ENCODE data around the gene RSRC1.
"Not testable (repeated sequence)": the region's sequence is repeated elsewhere in the genome, so short reads cannot be mapped to it uniquely, and the experiment has no call there.

RSRC1 gene

DNA sequence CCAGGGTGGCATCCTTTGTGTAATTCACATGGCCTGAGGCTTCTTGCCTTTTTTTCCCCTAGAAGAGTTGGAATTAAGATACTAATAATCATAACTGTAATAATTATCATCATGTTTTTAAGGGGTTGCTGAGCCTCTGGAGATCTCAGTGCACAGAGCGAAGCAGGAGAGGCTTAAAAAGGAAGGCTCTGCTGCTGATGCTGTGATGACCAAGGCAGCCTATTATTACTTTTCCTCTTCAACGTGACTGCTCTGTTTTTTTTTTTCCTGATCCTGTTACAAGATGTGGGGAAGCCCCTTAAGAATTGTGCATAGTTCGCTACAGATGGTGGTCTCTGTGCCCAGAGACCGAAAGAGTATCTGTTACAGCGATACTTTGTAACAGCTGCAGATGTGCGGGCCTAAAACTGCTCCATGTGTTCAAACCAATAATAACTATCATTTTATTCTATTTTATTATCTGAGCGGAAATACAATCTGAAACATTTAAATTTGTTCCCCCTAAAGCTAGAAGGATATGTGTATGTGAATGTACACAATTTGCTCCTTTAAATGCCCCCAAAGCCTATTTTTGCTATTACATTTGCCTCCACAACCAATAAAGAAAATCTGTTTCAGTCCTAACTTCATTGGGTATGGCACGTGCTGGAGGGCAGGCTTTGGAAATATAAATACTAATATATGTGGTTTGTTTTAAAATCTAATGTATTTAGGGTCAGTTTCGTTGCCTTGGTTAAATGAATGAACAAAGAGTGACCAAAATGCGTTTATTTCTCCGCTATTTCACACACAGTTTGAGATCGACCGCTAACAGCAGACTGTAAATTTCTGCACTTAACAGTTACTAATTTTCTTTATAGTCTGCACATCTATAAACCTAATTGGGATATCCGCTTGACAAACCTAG, 8.3 kb upstream of the RSRC1 start:
- peak; percentile 70 for DNase-seq

DNA sequence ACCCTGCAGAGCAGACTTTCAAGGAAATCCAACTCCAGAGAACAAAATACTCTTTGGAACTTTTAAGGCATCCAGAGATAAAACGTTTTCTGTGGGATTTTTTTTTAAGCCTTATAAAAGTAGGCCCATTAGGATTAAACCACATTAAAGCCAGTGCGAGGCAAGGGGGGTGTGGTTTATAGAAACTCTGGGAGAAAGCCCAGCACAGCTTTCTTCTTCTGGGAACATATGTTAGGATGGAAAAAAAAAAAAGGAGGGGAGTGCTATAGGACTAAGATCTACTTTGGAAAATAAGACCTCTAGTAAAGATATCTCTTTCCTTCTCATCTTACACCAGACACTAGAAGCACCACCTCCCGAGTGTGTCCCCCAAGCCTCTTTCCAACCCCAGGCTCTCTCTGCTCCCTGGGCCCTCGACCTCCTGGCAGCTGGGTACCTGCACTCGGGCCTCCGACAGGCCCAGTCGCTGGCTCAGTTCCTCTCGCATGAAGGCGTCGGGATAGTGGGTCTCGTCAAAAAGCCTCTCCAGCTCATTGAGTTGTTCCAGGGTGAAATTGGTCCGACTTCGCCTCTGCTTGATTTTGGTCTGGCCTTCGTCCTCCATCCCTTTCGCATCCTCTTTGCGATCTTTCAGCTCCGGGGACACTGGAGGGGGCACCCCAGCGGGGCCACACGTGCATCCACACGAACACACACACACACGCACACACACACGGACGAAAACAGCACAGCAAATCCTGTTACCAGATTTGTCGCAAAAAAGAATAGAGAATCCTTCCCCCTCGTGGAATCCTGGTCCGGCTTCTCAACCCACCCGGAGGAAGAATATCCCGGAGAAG, 7.4 kb upstream of the RSRC1 start:
- DNase-seq, result peak; percentile 80

DNA sequence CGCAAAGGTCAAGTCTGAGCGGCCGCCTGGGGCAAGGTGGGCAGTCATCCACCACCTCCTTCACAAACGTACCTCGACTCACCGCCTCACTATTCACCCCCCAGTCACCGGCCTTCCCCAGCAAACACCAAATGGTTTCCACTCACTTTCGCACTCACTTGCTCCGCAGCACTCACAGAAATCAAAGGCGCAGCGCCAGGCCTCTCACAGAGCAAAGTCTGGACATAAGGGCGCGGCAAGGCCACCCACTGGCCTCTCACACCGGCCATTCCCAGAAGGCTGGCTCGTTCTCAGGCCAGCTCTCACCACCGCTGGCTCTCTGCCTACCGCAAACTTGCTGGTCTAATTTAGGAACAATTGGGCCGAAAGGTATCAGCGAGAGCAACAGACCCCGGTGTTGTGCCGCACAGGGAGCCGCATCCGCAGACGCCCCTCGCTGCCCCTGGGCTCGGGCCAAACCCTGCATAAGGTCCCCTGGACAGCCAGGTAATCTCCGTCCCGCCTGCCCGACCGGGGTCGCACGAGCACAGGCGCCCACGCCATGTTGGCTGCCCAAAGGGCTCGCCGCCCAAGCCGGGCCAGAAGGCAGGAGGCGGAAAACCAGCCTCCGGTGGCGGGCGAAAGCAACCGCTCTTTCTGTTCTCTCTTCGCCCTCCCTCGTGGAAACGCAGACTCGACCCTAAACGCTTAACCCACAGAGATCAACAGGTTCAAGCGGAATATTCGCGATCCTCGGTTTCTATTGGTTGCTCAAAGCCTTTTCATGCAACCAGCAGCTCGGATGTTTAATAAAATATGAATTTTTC, 6.6 kb upstream of the RSRC1 start:
- DNase-seq, result no peak

DNA sequence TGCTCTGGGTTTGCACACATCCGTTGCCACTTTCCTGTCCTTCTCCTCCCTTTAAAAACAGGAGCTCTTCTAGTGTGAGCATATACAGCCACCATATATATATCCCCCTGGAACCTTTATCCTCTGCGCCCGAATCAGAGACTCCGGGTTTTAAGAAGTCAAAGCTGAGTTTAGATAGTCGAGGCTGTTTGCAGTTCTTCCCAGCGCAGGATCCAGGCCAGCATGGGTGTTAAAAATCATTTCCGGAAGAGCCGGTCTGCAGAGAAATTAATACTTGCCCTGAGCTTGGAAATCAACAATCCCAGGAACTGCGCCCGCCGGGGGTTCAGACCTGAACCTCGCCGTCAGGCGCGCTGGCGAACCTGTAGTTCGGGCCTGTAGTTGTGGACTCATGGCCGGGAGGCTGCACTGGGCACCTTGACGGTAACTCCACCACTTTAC, 6.0 kb upstream of the RSRC1 start:
- peak; percentile 79 for DNase-seq

DNA sequence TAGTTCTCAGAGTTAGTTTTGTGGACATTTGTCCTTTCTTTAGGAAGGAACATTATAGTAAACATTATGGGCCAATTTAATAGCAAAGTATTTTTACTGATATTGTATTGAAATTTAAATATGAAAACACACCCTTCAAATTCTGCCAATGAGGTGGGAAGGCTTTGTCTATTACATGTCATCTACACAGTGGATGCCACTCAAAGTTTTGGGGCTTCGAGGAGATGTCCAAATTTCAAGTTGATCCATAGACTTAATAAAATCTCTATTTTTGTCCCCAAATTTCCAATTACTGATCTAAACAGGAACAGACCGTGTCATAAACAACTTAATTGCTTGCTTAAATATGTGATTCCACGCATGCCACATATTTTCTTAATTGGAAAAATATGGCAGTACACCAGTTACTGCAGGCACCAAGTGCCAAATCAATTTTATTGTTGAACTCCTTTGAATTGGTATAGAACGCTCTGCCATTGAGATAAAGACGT, 5.4 kb upstream of the RSRC1 start:
- DNase-seq, result peak; percentile 75

DNA sequence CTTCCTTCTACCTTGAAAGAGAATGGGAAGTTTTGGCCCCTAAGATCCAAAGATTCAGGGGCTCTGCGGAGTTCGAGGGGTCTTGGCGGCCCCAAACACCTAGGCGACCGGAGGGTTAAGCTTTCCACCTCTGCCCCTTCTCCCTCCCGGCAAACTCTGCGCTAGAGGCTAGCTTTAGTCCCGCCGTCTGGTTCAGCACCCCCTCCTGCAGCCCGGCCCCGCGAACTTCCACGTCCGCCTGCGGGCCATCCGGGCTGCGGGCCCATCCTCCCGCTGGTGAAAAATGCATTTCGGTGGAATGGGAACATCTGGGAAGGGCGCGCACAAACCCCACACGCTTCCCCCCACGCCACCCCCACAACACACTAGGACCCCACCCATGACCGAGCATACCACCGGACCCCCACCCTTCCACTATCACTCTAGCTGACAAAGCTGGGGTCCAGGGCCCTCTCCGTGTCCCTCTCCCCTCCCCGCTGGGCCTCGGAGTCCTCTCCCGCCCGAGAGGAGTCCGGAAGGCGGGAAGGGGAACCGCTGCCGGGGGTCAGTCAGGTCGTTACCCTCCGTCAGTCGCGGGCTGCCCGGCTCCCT, 4.7 kb upstream of the RSRC1 start:
- peak; percentile 61 for DNase-seq

DNA sequence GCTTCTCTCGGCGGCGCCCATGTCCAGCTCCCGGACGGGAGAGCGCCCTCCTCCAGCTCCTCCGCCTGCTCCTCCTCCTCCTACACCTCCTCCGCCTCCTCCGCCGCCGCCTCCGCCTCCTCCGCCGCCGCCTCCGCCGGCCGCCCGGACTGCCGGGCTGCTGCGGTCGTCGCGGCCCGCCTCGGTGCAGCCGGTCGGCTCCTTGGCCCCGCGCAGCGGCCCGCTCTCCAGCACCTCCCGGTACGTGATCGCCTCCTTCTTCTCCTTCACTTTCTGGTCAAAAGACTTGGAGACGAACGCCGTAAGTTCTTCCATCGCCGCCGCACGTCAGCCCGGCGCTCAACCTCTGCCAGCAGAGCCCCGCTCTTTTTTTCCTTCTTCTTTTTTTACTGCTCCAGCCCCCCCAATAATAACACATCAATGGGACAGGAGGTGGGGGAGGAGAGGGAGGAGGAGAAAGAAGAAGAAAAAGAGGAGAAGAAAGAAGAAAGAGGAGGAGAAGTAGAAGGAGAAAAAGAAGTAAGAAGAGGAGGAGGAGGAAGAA, 4.1 kb upstream of the RSRC1 start:
- DNase-seq, result peak; percentile 78

DNA sequence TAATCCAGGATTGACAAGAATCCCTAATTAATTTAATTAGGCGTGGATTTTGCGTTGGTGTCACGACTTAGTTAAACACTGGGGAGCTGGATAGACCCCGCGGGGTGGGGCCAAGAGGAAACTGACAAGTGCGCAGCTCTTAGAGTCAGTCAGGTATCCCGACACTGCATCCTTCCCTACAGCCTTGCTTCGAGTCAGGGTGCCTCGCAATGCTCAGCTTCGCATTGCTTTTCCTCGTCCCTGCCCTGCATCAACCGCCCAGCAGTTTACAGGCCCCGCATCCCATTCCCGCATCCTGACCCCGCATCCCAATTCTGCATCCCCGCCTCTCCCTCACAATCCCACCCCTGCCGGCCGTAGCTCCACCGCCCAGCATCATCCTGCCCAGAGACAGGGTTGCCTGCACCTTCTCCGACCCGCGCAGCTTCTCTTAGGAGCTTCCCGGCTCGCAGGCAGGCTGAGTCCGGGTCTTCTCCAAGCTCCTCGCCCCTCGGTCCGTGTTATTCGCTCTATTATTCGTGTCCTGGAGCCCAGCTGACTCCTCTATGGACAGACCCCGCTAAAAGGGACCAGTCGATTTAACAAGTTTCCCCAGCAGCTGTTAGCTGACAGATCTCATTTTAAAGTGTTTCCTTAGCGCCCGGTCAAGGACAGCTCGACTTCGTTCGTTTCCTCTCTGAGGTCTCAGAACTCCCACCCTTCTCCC, 3.0 kb upstream of the RSRC1 start:
- peak; percentile 88 for DNase-seq

DNA sequence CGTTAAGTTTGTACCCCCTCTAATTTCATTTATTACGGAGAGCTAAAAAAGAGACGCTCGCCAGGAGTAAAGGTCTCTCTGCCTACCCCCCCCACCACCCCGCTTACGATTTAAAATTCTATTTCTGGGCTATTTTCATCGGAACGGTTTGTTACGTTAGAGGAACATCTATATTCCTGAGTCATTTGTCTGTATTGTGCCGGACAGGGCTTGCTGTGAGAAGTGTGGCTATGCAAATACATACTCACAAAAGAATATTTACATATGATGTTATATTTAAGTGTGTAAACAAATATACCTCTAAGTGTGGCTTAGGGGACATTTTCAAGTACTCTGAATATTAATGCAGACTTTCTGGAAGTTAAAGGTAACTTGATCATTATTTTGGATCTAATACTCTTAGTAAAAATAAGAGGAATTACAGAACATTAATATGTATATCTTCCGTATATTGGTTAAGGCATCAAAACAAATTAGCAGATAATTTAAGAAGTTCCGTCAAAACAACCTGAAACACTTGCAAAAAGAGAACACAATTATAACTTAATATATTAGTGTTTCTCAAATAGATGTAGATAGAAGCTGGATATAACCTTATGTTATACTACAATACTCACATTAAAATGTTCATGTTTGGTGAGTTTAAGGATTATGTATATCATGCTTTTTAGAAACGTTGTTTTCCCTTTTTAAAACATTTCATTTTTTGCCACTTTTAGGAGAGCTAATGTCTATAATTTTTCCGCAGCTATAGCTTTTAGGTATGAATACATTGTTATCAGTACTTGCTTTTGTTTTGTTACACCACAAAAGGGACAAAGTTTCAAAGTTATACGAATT, 2.1 kb upstream of the RSRC1 start:
- peak; percentile 53 for DNase-seq

DNA sequence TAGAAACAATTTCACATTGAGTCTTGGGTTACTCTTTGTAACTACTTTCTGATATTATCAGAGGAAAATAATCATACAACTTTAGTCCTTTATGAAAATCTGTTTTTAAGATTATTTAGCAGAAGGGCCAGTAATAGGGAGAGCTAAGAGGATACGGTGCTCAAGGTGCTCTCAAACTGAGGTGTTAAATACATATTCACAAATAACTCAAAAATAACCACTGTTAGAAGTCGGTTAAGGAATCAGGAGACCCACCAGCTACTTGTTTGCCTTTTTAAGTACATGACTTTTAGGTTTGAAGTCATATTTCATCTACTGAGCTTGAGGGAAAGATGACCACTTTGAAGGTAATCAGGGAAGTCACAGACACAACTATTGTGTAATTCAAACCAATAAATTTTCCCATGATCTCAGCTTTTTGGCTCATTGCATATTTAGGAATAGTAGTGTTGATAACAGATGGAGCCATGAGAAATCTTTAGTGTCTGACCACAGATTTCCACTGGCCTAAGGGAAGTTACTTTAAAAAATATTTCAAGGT, 1.4 kb upstream of the RSRC1 start:
- peak; percentile 47 for DNase-seq

DNA sequence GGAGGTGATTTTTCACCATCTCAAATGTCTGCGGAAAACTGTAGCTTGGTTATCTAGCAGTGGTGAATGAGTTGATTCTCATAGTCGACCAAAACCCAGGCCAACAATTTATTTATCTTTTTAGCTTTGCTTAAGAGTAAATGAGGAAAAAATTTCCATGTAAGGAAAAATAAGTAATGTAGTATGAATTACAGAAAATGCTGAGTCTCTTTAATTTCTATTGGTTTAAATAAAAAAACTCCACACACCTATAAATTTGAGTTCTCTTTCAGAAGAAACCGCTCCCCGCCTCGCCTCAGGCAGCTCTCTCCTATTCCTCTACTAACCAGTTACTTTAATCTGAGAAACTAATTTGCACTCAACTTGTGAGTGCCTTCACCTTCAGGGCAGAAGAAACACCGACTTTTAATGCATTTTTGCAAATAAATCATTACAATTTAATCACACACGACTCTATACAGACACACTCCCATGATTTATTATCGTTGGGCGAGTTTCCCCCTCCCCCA, 540 bp upstream of the RSRC1 start:
- no peak for DNase-seq

DNA sequence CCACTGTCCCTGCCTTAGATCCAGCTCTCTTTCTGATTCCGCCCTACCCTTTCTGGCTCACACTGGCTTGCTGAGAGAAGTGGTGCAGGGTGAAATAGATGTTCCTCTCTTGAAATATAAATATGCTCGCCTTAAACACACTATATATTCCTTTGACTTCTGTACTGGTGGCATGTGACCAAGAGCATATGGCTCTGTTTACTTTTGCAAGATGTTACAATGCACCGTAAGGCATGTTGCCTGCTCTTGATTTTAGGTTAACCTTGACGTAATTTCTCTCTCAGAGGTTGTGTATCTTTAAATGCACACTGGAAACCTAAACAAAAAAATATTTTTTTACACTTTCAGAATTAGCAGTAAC, 749 bp downstream of the RSRC1 start:
- DNase-seq, result no peak

DNA sequence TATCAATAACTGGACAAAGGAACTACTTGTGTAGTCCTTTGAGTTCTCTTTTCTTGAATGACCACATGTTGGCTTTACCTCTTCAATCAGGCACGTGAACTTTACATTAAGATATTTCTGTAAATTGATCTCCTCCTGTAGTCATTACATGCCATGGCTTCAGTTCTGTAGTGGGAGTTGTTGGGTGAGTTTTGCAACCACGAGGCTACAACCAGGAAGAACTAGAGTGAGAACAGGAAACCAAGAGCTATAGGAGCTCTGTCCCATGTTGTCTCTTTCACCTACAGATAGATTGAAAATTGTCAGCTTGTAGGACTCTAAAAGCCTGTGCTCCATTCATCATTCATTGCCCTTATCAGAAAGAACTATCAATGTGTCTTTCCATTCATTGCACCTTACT, 2.0 kb downstream of the RSRC1 start:
- DNase-seq, result no peak

DNA sequence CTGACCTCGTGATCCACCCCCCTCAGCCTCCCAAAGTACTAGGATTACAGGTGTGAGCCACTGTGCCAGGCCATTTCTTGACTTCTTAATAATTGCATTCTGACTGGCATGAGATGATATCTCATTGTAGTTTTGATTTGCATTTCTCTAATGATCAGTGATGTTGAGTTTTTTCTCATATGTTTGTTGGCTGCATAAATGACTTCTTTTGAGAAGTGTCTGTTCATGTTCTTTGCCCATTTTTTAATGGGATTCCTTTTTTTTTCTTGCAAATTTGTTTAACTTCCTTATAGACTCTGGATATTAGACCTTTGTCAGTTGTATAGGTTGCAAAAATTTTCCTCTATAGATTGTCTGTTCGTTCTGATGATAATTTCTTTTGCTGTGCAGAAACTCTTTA, 3.7 kb downstream of the RSRC1 start:
- DNase-seq, result not testable (repeated sequence)

DNA sequence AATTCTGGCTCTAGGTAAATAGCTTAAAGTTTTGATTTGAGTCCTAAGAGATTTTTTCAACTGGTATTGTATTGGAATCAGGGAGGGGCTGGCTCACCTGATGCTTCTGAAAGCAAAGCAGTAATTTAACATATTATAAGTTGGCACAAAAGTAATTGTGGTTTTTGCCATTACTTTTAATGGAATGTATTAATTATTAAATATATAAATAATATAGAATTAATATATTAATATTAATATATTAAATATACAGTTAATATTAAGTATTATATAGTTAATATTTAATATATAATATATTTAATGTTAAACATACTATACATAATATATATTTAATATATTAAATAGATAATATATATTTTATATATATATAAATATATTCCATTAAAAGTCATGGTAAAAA, 10.4 kb downstream of the RSRC1 start:
- no peak for DNase-seq

DNA sequence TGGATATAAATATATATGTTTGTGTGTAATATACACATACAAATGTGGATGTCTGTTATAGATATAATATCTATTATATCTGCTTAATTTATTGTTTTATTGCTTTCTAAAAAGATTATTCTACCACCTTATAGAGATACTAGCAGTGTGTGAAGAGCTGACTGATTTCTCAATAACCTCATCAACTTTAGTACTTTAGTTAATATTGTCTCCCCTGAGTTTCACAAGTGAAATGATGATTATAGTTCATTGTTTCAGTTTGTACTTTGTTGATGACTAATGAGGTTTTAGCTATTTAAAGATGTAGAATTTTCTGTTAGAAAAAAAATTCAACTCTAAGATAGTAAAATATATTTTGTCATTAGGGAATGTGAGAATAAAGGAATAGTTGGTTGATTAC, 11.4 kb downstream of the RSRC1 start:
- no peak for DNase-seq

DNA sequence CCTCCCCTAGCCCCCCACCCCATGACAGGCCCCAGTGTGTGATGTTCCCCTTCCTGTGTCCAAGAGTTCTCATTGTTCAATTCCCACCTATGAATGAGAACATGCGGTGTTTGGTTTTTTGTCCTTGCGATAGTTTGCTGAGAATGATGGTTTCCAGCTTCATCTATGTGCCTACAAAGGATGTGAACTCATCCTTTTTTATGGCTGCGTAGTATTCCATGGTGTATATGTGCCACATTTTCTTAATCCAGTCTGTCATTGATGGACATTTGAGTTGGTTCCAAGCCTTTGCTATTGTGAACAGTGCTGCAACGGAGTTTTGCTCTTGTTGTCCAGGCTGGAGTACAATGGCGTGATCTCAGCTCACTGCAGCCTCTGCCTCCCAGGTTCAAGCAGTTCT, 12.8 kb downstream of the RSRC1 start:
- not testable (repeated sequence) for DNase-seq

DNA sequence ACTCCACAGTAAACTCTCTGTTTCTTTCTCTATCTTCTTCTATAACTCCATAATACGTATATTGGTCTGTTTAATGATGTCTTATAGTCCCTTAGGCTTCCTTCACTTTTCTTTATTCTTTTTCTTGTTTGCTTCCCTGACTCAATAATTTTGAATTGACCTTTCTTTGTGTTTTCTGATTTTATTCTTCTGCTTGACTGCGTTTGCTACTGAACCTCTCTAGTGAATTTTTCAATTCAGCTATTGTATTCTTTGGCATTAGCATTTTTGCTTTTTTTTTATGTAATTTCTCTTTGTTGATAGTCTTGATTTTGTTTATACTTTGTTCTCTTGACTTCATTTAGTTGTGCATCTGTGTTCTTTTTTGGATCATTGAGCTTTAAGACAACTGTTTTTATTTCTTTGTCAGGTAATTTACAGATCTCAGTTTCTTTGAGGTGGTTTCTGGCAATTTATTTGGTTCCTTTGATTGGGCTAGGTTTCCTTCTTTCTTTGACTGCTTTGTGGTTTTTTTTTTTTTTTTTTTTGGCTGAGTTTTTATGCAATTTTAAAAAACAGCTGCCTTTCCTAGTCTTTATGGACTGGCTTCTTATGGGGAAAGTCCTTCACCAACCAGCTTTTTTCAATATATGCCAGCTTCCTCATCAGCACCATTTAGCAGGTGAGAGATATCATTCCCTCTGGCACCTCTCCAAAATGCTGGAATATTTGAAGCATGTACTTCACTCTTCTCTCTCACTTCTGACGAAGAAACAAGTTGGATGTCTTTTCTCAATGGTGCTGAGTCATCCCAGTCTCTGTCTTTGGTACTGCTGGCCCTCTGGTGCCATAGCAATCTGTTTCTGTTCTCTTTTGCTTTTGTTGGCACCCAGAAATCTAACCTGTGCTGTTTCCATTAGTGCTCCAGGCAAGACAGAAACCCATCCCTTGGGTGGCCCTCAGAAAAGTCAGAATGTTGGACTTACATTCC, 17.6 kb downstream of the RSRC1 start:
- no peak for DNase-seq

DNA sequence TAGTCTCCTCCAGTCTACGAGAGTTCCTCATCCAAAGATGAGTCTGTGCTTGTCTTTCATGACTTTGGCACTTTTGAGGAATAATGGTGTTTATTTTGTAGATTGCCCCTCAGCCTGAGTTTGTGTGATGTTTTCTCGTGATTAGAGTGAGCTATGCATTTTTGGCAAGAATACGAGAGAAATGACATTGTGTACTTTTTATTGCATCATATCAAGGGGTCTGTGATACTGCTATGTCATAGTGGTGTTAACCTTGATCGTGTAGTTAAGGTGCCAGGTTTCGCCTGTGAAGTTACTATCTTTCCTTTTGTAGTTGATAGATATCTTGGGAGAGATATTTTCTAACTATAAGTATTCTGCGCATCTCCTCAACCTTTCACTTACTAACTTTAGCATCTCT, 18.9 kb downstream of the RSRC1 start:
- no peak for DNase-seq
